KG1 (cell line): Measurements from ENCODE around the gene KIF1C.
"Not testable (repeated sequence)": the region's sequence is repeated elsewhere in the genome, so short reads cannot be mapped to it uniquely, and the experiment has no call there.

ENCODE experiments used
- DNase-seq: peaks from one replicate; lab custom pipeline; 2025; lab: John Stamatoyannopoulos, UW

The KIF1C gene

DNA sequence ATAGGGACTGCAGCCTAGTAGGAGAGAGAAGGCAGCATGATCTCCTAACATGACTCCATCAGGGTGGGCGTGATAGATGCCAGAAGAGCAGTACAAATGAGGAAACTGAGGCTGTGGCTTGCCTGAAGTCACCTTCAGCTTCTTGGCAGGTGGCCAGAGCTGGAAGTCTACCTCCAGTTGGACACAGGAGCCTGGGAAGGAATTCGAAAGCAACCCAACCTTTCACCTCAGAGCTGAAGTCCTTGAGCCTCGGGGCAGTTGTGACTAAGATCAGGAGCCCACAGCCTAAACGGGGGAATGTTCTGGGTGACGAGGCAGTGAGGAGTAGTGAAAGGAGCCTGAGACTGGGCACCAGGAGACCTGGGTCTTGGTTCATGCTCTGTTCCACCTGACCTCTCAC is 46.9 kb downstream of the KIF1C start:
- DNase-seq: no peak

DNA sequence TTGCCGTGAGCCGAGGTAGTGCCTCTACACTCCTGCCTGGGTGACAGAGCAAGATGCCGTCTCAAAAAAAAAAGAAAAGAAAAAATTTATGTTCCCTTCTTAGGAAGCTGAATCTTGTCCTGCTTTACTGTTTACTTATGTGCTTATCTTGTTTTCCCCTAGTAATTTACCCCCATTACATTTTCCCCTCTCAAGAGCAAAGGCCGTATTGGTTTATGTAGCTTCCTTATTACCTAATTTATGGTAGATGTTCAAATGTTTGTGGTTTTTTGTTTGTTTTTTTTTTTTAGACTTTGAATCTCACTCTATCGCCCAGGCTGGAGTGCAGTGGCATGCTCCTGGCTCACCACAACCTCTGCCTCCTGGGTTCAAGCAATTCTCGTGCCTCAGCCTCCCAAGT is 47.7 kb downstream of the KIF1C start:
- no peak for DNase-seq

DNA sequence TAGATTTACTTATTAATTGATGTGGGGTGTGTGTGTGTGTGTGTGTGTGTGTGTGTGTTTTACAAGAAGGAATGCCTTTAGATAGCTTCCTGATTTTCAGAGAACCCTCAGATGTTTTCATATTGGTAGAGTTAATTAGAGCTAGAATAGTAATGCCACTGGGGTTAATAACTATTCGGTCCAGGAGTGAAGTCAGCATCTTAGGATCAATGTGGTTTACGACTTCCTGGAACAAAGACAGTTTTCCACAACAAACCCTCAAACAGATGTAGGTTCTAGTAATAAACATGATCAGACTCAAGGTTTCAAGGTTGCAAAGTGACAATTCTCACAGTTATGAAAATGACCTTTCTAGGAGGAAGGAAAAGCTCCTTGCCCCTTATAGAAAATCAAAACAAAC is 49.7 kb downstream of the KIF1C start:
- DNase-seq: no peak

DNA sequence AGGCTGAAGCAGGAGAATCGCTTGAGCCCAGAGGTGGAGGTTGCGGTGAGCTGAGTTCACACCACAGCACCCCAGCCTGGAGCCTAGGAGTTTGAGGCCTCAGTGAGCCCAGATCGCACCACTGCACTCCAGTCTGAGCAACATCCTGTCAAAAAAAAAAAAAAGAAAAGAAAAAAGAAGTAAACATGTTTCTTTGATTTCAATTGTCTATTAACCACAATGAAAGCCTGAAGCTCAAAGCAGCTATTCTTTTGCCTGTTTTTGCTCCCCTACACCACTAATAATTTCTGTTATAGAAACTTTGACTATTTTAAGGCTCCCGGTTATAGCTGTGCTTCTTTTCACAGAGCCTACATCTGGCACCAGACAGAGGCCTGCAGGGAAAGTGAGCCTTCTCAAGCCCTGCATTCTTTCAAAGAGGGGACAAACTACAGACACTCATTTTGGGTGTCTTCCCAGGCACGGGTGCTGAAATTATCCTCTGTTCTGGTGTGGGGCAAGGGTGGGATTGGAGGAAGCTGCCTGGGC is 51.6 kb downstream of the KIF1C start:
- no peak for DNase-seq

DNA sequence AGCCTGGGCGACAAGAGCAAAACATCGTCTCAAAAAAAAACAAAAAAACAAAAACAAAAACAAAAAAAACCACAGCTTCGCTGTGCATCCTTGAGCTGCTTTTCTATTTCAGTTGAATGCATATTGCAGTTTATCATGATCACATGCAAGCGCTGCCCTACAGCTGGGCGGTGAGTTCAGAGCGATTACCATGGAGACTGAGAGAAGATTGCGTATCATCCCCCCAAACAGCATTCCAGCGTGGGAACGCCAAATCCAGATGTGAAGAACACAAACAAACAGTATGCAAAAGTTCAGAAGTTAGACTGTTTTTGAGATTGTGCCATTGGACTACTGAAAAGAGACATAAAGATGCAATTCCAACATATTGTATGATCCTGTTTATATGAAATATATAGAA is 52.5 kb downstream of the KIF1C start:
- DNase-seq: no peak

DNA sequence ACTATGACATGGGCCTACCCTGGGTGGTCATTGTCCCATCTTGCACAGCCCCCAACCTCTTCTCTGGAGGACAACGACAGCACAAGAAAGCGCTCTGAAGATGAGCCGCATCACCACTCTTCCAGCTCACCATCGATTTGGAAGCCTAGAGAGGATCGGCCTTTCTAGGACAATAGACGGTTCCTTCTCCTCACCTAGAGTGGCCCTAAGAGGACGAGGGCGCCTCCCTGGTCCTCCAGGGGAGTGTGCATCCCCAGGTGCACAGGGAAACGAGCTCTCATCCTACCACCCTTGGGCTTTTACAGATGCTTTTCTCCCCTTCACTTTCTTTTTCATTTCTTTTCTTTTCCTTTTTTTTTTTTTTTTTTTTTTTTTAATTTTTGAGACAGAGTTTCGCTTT is 57.8 kb downstream of the KIF1C start:
- no peak for DNase-seq

DNA sequence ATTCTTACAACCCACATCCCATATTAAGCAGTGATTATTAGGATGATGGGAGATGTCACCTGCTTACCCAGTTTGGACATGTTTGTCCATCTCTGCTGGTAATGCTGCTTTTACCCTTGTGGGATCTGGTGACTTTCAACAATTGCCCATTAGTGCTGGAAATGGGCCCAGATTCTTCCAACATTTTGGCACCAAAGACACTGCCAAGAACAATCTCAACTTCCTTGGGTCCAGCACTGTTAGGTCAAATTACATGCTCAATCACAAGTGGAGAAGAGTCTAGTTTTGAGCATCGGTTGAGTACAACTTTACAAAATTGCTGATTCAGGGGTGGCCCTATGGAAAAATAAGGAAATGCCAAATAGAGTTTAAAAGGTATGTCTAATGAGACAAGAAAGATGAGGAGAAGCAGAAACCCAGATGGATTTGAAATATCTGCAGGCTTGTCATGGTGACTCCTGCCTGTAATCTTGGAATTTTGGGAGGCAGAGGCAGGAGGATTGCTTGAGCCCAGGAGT is 67.5 kb downstream of the KIF1C start:
- no peak for DNase-seq

DNA sequence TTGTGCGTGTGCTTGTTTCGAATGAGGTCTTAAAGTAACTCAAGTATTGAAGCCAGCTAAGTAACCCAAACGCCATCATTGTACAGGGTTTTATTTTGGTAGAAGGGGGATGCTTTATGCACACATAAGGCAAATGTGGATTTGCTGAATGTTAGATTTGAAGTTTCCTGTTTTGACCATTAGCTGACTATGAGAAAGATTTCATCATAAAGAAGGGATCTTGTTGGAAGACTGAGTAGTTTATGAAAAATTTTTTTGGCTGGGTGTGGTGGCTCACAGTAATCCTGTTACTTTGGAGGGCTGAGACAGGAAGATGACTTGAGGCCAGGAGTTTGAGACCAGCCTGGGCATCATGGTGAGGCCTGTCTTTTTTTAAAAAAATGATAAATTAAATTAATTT is 70.5 kb downstream of the KIF1C start:
- no peak for DNase-seq

DNA sequence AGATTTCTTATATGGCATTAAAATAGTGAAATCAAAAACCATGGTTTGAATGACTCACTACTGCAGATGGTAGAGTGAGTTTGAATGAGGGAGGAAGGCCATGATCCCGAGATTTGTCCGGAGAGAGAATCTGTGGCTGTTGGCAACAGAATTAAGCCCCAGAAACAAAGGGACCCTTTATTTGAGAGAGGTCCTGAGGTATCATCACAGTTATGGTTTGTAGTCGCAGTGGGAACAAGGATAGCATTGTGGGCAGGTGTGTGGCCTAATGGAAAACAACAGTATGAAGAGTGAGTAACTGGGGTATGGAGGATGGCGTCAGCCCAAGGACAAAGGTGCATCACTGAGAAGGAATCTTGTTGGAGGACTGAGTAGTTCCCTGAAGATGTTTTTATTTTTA is 72.0 kb downstream of the KIF1C start:
- DNase-seq: no peak

DNA sequence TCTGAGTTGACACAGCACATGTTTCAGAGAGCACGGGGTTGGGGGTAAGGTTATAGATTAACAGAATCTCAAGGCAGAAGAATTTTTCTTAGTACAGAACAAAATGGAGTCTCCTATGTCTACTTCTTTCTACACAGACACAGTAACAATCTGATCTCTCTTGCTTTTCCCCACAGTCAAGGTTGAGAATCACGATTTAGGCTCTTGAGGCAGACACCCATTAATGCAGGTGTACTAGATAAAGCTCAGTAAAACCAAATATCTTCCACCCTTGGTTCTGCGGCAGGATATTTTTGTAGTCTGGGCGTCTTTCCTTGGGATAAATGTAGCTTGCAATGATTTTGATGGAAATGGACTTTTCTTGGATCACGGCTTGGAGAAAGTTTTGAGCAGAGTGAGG is 77.7 kb downstream of the KIF1C start:
- DNase-seq: not testable (repeated sequence)

DNA sequence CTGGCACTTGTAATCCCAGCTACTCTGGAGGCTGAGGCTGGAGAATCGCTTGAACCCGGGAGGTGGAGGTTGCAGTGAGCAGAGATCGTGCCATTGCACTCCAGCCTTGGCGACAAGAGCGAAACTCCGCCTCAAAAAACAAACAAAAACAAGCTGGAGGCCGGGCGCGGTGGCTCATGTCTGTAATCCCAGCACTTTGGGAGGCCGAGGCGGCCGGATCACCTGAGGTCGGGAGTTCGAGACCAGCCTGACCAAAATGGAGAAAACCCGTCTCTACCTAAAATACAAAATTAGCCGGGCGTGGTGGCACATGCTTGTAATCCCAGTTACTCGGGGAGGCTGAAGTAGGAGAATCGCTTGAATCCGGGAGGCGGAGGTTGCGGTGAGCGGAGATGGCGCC is 79.5 kb downstream of the KIF1C start:
- DNase-seq: not testable (repeated sequence)

DNA sequence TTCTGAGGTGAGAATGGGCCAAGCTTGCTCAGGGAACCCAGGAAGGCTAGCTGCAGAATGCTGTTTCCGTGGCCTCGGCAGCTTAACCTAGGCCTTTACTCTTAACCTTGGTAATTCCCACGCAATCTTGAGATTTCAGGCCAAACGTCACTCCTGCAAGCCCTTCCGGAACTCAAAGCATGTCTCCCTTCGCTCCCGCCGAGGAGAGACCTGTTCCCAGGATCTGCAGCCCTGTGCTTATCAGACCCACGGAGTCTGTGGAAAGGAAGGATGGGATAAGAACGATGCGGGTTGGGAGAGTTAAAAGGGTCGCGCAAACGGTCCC is 80.0 kb downstream of the KIF1C start:
- no peak for DNase-seq
